K562 (cell line): ENCODE data around the gene TRMT10A.

ENCODE experiments used
- CTCF ChIP-seq, 3 experiments: IDR thresholded peaks in 2 of 3; conservative IDR thresholded peaks in 1 of 3; 2 replicates each; pipeline ENCODE4 v1.5.1; 2011 to 2012; ENCODE audit warnings: low read length in 3 of 3, mild to moderate bottlenecking in 3 of 3, control low read depth in 2 of 3, improper control_type of control experiment in 1 of 3, inconsistent platforms in 1 of 3, low read depth in 1 of 3, mixed read lengths in 1 of 3, moderate library complexity in 1 of 3; ENCODE audit not compliant: insufficient read depth in 2 of 3
- NKRF ChIP-seq: fragments of 450-650 bp; IDR thresholded peaks from 2 replicates; pipeline ENCODE4 v1.6.1; 2016; ENCODE audit warnings: borderline replicate concordance

DNA sequence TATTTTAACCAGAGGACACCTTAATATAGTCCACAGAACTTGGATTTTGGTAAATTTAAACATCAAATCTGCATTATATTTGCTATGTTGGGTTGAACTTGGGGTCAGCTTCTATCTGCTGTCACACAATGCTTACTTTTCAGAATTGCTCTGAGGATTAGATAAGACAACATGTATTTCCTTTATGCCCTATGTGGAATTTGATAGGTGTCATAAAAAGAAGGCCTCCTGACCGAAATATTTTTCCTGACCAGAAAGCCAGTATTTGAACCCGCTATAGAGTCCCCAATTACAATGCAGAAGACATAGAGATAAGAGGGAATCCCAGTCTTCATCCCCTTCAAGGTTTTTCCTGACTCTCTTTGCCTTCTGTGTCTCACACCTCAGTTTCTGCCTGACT lies 14.9 kb upstream of the TRMT10A start:
- TF ChIP-seq CTCF (IDR thresholded peaks at IDR 0.05 in 2 of 3, conservative IDR thresholded peaks at IDR 0.05 in 1 of 3; ENCODE audit: insufficient read depth in 2 of 3, low read depth in 1 of 3, low read length in 3 of 3) (no peak), NKRF (no peak)
